Measurements from ENCODE around the gene ELMO3. TPM values are rescaled to one million over a fixed set of nuclear protein-coding genes. Genes with fewer than 3 reads are reported as not detected.

Gene ELMO3
- total and polyA plus RNA-seq, 2 donors (not counting 3 experiments of a cell fraction or from before 2014, with no cell fraction given), result 3.9 to 5.7 TPM

GRCh38 chr16:67191411-67191994 lies 7.4 kb upstream of the ELMO3 start:
- H2AFZ ChIP-seq (ENCODE audit: low read depth, low read length), result peak overlapping the region; percentile 19
- intact Hi-C loops (cut with micrococcal nuclease), result loop anchor here (5.0 to 10.0 kb wide), 2 partner anchors 36 to 203 kb away; partner anchors contain the start of genes TMEM208 and TPPP3
- H4K20me1 ChIP-seq (replicated peaks; ENCODE audit: control insufficient read depth, extremely low read depth, insufficient read depth, low read length), result no peaks in the 10 kb centered on the region

GRCh38 chr16:67191995-67192681 lies 6.8 kb upstream of the ELMO3 start, which contains the start of gene E2F4:
TSS of gene E2F4 (plus strand) at chr16:67192155. CDS start at chr16:67192228, 73 bp downstream.
- peaks cover 46% of the 10 kb centered on the region for H3K79me2 ChIP-seq (ENCODE audit: control insufficient read depth, insufficient read depth, low read length)
- CTCF ChIA-PET, result interaction anchor here (1.1 to 1.5 kb wide), 4 partner anchors 10 to 208 kb away, joined by 3 to 6 read pairs (median 4); no protein-coding TSS in a partner anchor
- intact Hi-C loops (cut with micrococcal nuclease) (loop anchor here (1.0 to 10.0 kb wide), 3 partner anchors 8 to 203 kb away; partner anchors contain the start of genes TMEM208 and TPPP3), dilution Hi-C loops (cut with MboI; ENCODE audit: extremely low pct_ligation_motif_present, low sequenced_read_pairs) (no loop called here)
- peak within 1 kb of the TSS; percentile 54 to 83 (median 57) for H3K4me3 ChIP-seq (replicated peaks in 1 of 3; ENCODE audit: insufficient read depth in 1 of 3, low read depth in 1 of 3, low read length in 3 of 3)
- peak within 1 kb of the TSS; percentile 91 for H3K9ac ChIP-seq (replicated peaks; ENCODE audit: extremely low read depth, insufficient read depth, low read length)
- DNase-seq (ENCODE audit: low read depth, low spot score) (peak; percentile 88), FAIRE-seq (peak; percentile 95)
- H3K9me1 ChIP-seq (replicated peaks; ENCODE audit: control insufficient read depth, extremely low read depth, insufficient read depth, low read length), result no peaks in the 10 kb centered on the region
- TSS peak; percentile 36 for BruUV-seq (replicated peaks)
- peak within 1 kb of the TSS; percentile 88 for H3K27ac ChIP-seq (ENCODE audit: insufficient read depth, low read depth, low read length)
- POLR2A ChIA-PET, result interaction anchor here (1.0 kb wide), 1 partner anchor 52 kb away, joined by 3 read pairs; no protein-coding TSS in a partner anchor
- H3K4me2 ChIP-seq (ENCODE audit: insufficient read depth, low read length), result peak within 1 kb of the TSS; percentile 69
- H2AFZ ChIP-seq (ENCODE audit: low read depth, low read length), result peak within 1 kb of the TSS; percentile 19
- TF ChIP-seq POLR2A (IDR thresholded peaks at IDR 0.05; ENCODE audit: low read depth, low read length) (peak; percentile 93), GATA2 (IDR thresholded peaks at IDR 0.05; ENCODE audit: insufficient read depth, insufficient read length, low read depth, low read length) (no peak), POLR2AphosphoS5 (IDR thresholded peaks at IDR 0.05; ENCODE audit: insufficient read depth, low read depth, low read length) (peak; percentile 93), MYC (IDR thresholded peaks at IDR 0.05; ENCODE audit: low read depth, low read length) (peak; percentile 22), FOS (IDR thresholded peaks at IDR 0.05; ENCODE audit: borderline replicate concordance, insufficient read depth, low read length) (no peak)
- TF ChIP-seq, protein P1, sequence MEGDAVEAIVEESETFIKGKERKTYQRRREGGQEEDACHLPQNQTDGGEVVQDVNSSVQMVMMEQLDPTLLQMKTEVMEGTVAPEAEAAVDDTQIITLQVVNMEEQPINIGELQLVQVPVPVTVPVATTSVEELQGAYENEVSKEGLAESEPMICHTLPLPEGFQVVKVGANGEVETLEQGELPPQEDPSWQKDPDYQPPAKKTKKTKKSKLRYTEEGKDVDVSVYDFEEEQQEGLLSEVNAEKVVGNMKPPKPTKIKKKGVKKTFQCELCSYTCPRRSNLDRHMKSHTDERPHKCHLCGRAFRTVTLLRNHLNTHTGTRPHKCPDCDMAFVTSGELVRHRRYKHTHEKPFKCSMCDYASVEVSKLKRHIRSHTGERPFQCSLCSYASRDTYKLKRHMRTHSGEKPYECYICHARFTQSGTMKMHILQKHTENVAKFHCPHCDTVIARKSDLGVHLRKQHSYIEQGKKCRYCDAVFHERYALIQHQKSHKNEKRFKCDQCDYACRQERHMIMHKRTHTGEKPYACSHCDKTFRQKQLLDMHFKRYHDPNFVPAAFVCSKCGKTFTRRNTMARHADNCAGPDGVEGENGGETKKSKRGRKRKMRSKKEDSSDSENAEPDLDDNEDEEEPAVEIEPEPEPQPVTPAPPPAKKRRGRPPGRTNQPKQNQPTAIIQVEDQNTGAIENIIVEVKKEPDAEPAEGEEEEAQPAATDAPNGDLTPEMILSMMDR (IDR thresholded peaks at IDR 0.05; ENCODE audit: extremely low read depth in 1 of 2, insufficient read depth in 1 of 2, low read depth in 1 of 2, low read length in 2 of 2), result no peak
- no peaks in the 10 kb centered on the region for H3K27me3 ChIP-seq (ENCODE audit: control insufficient read depth in 2 of 2, insufficient read depth in 2 of 2, low read length in 2 of 2)
- H4K20me1 ChIP-seq (replicated peaks; ENCODE audit: control insufficient read depth, extremely low read depth, insufficient read depth, low read length), result no peaks in the 10 kb centered on the region
- peaks cover 14 to 27% of the 10 kb centered on the region in 2 experiments for H3K36me3 ChIP-seq (ENCODE audit: control insufficient read depth in 2 of 2, extremely low read depth in 1 of 2, insufficient read depth in 2 of 2, low read length in 2 of 2)
- H3K9me3 ChIP-seq (replicated peaks; ENCODE audit: control insufficient read depth, insufficient read depth, low read length), result no peaks in the 10 kb centered on the region
- H3K4me1 ChIP-seq (ENCODE audit: control insufficient read depth, extremely low read depth, insufficient read depth, low read length), result peaks cover 36% of the 10 kb centered on the region

More at GRCh38 chr16:67191411-67191994, 7.4 kb upstream of the ELMO3 start:
- Histone ChIP-seq H3K9me3 (replicated peaks; ENCODE audit: control insufficient read depth, insufficient read depth, low read length) (no peaks in the 10 kb centered on the region), H3K4me2 (ENCODE audit: insufficient read depth, low read length) (peak overlapping the region; percentile 12), H3K9me1 (replicated peaks; ENCODE audit: control insufficient read depth, extremely low read depth, insufficient read depth, low read length) (no peaks in the 10 kb centered on the region), H3K9ac (replicated peaks; ENCODE audit: extremely low read depth, insufficient read depth, low read length) (no peak overlapping the region), H3K4me1 (ENCODE audit: control insufficient read depth, extremely low read depth, insufficient read depth, low read length) (peaks cover 36% of the 10 kb centered on the region), H3K27ac (ENCODE audit: insufficient read depth, low read depth, low read length) (no peak overlapping the region), H3K36me3 (ENCODE audit: control insufficient read depth in 2 of 2, extremely low read depth in 1 of 2, insufficient read depth in 2 of 2, low read length in 2 of 2) (peaks cover 9 to 21% of the 10 kb centered on the region in 2 experiments), H3K79me2 (ENCODE audit: control insufficient read depth, insufficient read depth, low read length) (peaks cover 43% of the 10 kb centered on the region), H3K4me3 (replicated peaks in 1 of 3; ENCODE audit: insufficient read depth in 1 of 3, low read depth in 1 of 3, low read length in 3 of 3) (peak overlapping the region in 2 of 3 experiments; percentile 10 to 54), H3K27me3 (ENCODE audit: control insufficient read depth in 2 of 2, insufficient read depth in 2 of 2, low read length in 2 of 2) (no peaks in the 10 kb centered on the region)
- CTCF ChIA-PET, result no interaction called here
- BruUV-seq (replicated peaks), result no TSS peak
- no peak for DNase-seq (ENCODE audit: low read depth, low spot score)
- TF ChIP-seq MYC (IDR thresholded peaks at IDR 0.05; ENCODE audit: low read depth, low read length) (no peak), POLR2A (IDR thresholded peaks at IDR 0.05; ENCODE audit: low read depth, low read length) (no peak)
- dilution Hi-C loops (cut with MboI; ENCODE audit: extremely low pct_ligation_motif_present, low sequenced_read_pairs), result no loop called here
- no peak for FAIRE-seq
- POLR2A ChIA-PET, result no interaction called here

Data from endothelial cell of umbilical vein (primary cell).